Bone marrow (tissue), 2 donors: Measurements from ENCODE around the gene HAGHL.
"Not testable (repeated sequence)": the region's sequence is repeated elsewhere in the genome, so short reads cannot be mapped to it uniquely, and the experiment has no call there.

Source experiments
- DNase-seq, 2 donors: peaks; one replicate each; lab custom pipeline; 2025; lab: John Stamatoyannopoulos, UW

Gene HAGHL

GRCh38 chr16:774086-775001, 47.4 kb downstream of the HAGHL start:
- DNase-seq, result no peak

- DNase-seq, result no peak
Measured at GRCh38 chr16:775236-775796, 48.4 kb downstream of the HAGHL start.

- not testable (repeated sequence) for DNase-seq
Measured at GRCh38 chr16:776298-776697, 49.4 kb downstream of the HAGHL start.

- no peak for DNase-seq
Measured at GRCh38 chr16:776824-777223, 49.9 kb downstream of the HAGHL start.

GRCh38 chr16:777826-778225, 50.9 kb downstream of the HAGHL start:
- no peak for DNase-seq

GRCh38 chr16:778447-778846, 51.5 kb downstream of the HAGHL start:
- no peak for DNase-seq

GRCh38 chr16:778909-779527, 52.1 kb downstream of the HAGHL start:
- DNase-seq, result no peak
